A673 (cell line): ENCODE results near the gene NRXN3.

Experiments
- CTCF ChIP-seq: fragments of 300-800, 200-600 bp; sonication (generic); conservative IDR thresholded peaks from 2 replicates; pipeline ENCODE4 v1.5.1; 2017; ENCODE audit warnings: low read depth, mild to moderate bottlenecking, antibody characterized with exemption, low read length, moderate library complexity, mixed read lengths
- EZH2 ChIP-seq: fragments of 200-600 bp; sonication (generic); IDR thresholded peaks from 2 replicates; pipeline ENCODE4 v1.6.1; 2017; ENCODE audit warnings: borderline replicate concordance, low read depth, mild to moderate bottlenecking, mixed read lengths, antibody characterized with exemption, low read length; ENCODE audit not compliant: poor library complexity, severe bottlenecking

GRCh38 chr14:79083356-79083755 is 913.2 kb downstream of the NRXN3 start:
- no peak for TF ChIP-seq CTCF
- TF ChIP-seq EZH2, result no peak
